SK-N-MC (cell line): ENCODE measurements around the gene ACTL7B.

Experiments
- DNase-seq: peaks from one replicate; pipeline ENCODE4 v3.0.0-alpha.2; 2011; ENCODE audit warnings: low read depth, low spot score
- H3K27ac ChIP-seq: fragments of 200-600 bp; sonication (generic); 2 replicates; pipeline ENCODE4 v1.5.1; 2016; ENCODE audit warnings: mixed run types
- H3K36me3 ChIP-seq: fragments of 200-600 bp; sonication (generic); 2 replicates; pipeline ENCODE4 v1.6.1; 2017; ENCODE audit warnings: antibody characterized with exemption, low read length, mixed read lengths; ENCODE audit not compliant: insufficient read depth
- H3K4me3 ChIP-seq: fragments of 200-600 bp; sonication (generic); 2 replicates; pipeline ENCODE4 v1.5.1; 2016
- H3K9ac ChIP-seq: fragments of 200-600 bp; sonication (generic); 2 replicates; pipeline ENCODE4 v1.8.0; 2017; ENCODE audit warnings: mixed run types, mixed read lengths; ENCODE audit not compliant: insufficient read length
- H3K9me3 ChIP-seq: fragments of 200-600 bp; sonication (generic); 2 replicates; pipeline ENCODE4 v1.6.1; 2017; ENCODE audit warnings: low read depth, mild to moderate bottlenecking, antibody characterized with exemption, low read length, moderate library complexity, mixed read lengths
- EZH2 ChIP-seq: fragments of 200-600 bp; sonication (generic); IDR thresholded peaks from one replicate; pipeline ENCODE4 v1.6.1; 2017; ENCODE audit warnings: antibody characterized with exemption
- FOXP2 ChIP-seq: optimal IDR thresholded peaks from 2 replicates; pipeline ENCODE3; 2011; ENCODE audit warnings: mild to moderate bottlenecking, moderate library complexity; ENCODE audit not compliant: insufficient read depth; ENCODE audit errors: extremely low read length, control extremely low read depth
- POLR2AphosphoS5 ChIP-seq: IDR thresholded peaks from 2 replicates; pipeline ENCODE4 v1.6.1; 2012; ENCODE audit warnings: mild to moderate bottlenecking, low read depth, low read length, borderline replicate concordance

Gene ACTL7B

GRCh38 chr9:108877524-108877923, 21.7 kb upstream of the ACTL7B start:
- Histone ChIP-seq H3K4me3 (no peak overlapping the region), H3K36me3 (peaks cover 51% of the 10 kb centered on the region), H3K9me3 (no peaks in the 10 kb centered on the region), H3K9ac (no peak overlapping the region), H3K27ac (no peak overlapping the region)
- TF ChIP-seq POLR2AphosphoS5 (no peak), EZH2 (no peak), FOXP2 (no peak)
- DNase-seq, result no peak

- Histone ChIP-seq H3K27ac (no peak overlapping the region), H3K9ac (no peak overlapping the region), H3K9me3 (no peaks in the 10 kb centered on the region), H3K36me3 (peaks cover 53% of the 10 kb centered on the region), H3K4me3 (no peak overlapping the region)
- DNase-seq, result no peak
- TF ChIP-seq POLR2AphosphoS5, result no peak
- TF ChIP-seq EZH2, result no peak
- TF ChIP-seq FOXP2, result no peak
Measured at GRCh38 chr9:108876425-108876824, 20.6 kb upstream of the ACTL7B start.

- Histone ChIP-seq H3K27ac (no peak overlapping the region), H3K9ac (no peak overlapping the region), H3K4me3 (no peak overlapping the region), H3K9me3 (no peaks in the 10 kb centered on the region), H3K36me3 (peaks cover 53% of the 10 kb centered on the region)
- TF ChIP-seq EZH2, result no peak
- no peak for TF ChIP-seq POLR2AphosphoS5
- TF ChIP-seq FOXP2, result no peak
- no peak for DNase-seq
Measured at GRCh38 chr9:108874058-108874788, 18.4 kb upstream of the ACTL7B start.

GRCh38 chr9:108869092-108869725, 13.4 kb upstream of the ACTL7B start:
- TF ChIP-seq EZH2 (no peak), POLR2AphosphoS5 (no peak), FOXP2 (no peak)
- Histone ChIP-seq H3K27ac (no peak overlapping the region), H3K36me3 (peaks cover 40% of the 10 kb centered on the region), H3K9me3 (no peaks in the 10 kb centered on the region), H3K9ac (no peak overlapping the region), H3K4me3 (no peak overlapping the region)
- DNase-seq, result no peak

GRCh38 chr9:108867829-108868228, 12.0 kb upstream of the ACTL7B start:
- Histone ChIP-seq H3K27ac (no peak overlapping the region), H3K4me3 (no peak overlapping the region), H3K9me3 (no peaks in the 10 kb centered on the region), H3K9ac (no peak overlapping the region), H3K36me3 (peaks cover 28% of the 10 kb centered on the region)
- TF ChIP-seq EZH2, result no peak
- no peak for DNase-seq

GRCh38 chr9:108867116-108867515, 11.3 kb upstream of the ACTL7B start:
- Histone ChIP-seq H3K27ac (no peak overlapping the region), H3K36me3 (peaks cover 25% of the 10 kb centered on the region), H3K4me3 (no peak overlapping the region), H3K9ac (no peak overlapping the region), H3K9me3 (no peaks in the 10 kb centered on the region)
- no peak for DNase-seq
- TF ChIP-seq POLR2AphosphoS5, result no peak

GRCh38 chr9:108866001-108866420, 10.2 kb upstream of the ACTL7B start:
- H3K4me3 ChIP-seq, result no peak overlapping the region
- H3K36me3 ChIP-seq, result peaks cover 14% of the 10 kb centered on the region
- DNase-seq, result no peak
- TF ChIP-seq EZH2, result no peak
- no peak for TF ChIP-seq FOXP2
- no peak for TF ChIP-seq POLR2AphosphoS5
- H3K9me3 ChIP-seq, result no peaks in the 10 kb centered on the region
- no peak overlapping the region for H3K27ac ChIP-seq
- H3K9ac ChIP-seq, result no peak overlapping the region

- no peak overlapping the region for H3K9ac ChIP-seq
- no peak overlapping the region for H3K27ac ChIP-seq
- no peak for DNase-seq
- TF ChIP-seq POLR2AphosphoS5 (no peak), EZH2 (no peak), FOXP2 (no peak)
- H3K9me3 ChIP-seq, result no peaks in the 10 kb centered on the region
- H3K4me3 ChIP-seq, result no peak overlapping the region
- H3K36me3 ChIP-seq, result peaks cover 9% of the 10 kb centered on the region; the same call in 1 of the 2 replicates
Measured at GRCh38 chr9:108865037-108865436, 9.3 kb upstream of the ACTL7B start.

- Histone ChIP-seq H3K4me3 (no peak overlapping the region), H3K27ac (no peak overlapping the region), H3K9ac (no peak overlapping the region), H3K36me3 (peaks cover 9% of the 10 kb centered on the region; the same call in 1 of the 2 replicates), H3K9me3 (no peaks in the 10 kb centered on the region)
- DNase-seq, result no peak
- TF ChIP-seq FOXP2 (no peak), EZH2 (no peak), POLR2AphosphoS5 (no peak)
Measured at GRCh38 chr9:108864446-108864845, 8.7 kb upstream of the ACTL7B start.
